ENCODE data around the gene SHISA2. TPM values are rescaled to one million over a fixed set of nuclear protein-coding genes. Genes with fewer than 3 reads are reported as not detected.

Gene SHISA2
- total RNA-seq (2022; extraction: Qiagen RNA extraction), result not detected in 5 replicates

DNA sequence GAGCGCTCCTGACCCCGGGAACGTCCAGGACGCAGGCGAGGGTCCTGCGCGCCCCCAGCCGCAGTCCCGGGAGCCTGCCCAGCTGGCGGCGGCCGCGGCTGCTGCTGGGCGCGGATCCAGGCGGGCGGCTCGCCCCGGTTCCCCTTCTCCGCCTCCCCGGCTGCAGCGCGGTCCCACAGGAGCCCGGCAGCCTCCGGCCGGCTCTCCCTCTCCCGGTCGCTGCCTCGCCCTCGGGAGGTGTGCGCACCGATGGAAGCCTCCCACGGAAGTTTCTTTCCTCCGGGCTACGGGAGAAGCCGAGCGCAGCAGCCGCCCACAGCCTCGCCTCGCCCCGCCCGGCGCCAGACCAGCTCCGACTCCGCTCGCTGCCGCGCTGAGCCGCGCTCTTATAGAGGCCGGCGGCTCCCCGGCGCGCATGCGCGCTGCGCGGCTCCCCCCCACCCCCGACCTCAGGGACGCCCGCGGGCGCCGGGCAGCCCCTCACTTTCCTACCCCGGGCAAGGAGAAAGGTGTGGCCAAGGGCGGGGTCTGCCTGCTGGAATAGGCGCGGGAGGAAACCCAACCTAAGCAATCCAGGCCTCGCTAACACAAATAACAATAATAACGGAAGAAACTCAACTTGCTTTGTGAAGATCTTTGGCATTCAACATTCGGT, at the start of gene SHISA2:
TSS of gene SHISA2 (minus strand) at position 360 of the 655 bp plus-strand sequence. CDS start 1,041 bp downstream, outside the sequence.

Other genes starting within 250 kb of the SHISA2 start
- gene RNF6, start 170.3 kb upstream of the SHISA2 start, total RNA-seq (2022; extraction: Qiagen RNA extraction), result 26.2 to 36.3 TPM (median 27.6 TPM) in 5 replicates
- gene CDK8, start 202.1 kb upstream of the SHISA2 start, total RNA-seq (2022; extraction: Qiagen RNA extraction), result 11.2 to 13.5 TPM (median 12.6 TPM) in 5 replicates

Data from A549 treated with CORT108297 at 1 μM for 4 hours (cell line).